GM18858 (cell line): ENCODE measurements around the gene COTL1.

Experiments
- ATAC-seq: cut with Tn5 transposase; IDR thresholded peaks from one replicate; pipeline ENCODE4 v1.9.1; 2021; ENCODE audit not compliant: unreplicated experiment

The COTL1 gene

GRCh38 chr16:84614968-84615813 is 2.7 kb downstream of the COTL1 start:
- ATAC-seq = no peak

DNA sequence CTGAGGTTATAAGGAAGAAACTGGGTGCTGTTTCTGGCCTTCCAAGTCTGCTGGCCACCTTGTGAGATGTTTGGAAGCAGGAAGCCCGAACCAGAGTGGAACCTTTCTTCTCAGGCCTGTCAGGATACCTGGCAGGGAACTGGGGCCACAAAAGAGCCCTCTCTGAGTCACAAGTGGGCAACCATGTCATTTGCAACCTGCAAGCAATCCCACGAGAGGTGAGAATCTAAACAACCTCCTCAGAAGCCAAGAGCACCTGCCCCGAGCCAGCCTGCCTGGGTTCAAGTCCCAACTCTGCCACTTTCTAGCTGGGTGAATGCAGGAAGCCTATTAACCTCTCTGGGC is 3.3 kb downstream of the COTL1 start:
- ATAC-seq = no peak

- ATAC-seq = no peak
These were observed 3.8 kb downstream of the COTL1 start for GRCh38 chr16:84614073-84614459.

GRCh38 chr16:84613408-84614072 is 4.3 kb downstream of the COTL1 start:
- ATAC-seq = no peak

- no peak for ATAC-seq
These were observed 5.2 kb downstream of the COTL1 start for GRCh38 chr16:84612686-84613085.

- no peak for ATAC-seq
These were observed 6.8 kb downstream of the COTL1 start for GRCh38 chr16:84611041-84611440.

DNA sequence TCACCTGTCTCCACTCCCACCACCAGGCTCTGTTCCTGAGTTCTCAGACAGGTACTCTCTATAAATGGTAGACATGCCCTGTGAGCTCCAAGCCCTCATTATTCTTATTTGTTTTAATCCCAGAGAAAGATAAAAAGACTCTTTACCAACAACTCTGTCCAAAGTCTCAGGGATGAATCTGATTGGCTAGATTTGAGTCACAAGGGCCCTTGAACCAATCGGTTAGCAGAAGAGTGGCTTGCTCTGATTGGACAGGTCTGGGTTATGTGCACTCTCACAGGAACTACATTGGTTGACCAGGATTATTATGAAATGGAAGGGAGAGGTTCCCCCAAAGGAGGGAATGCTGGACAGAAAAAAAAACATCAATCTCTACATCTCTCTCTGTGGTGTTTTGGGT is 7.5 kb downstream of the COTL1 start:
- no peak for ATAC-seq

DNA sequence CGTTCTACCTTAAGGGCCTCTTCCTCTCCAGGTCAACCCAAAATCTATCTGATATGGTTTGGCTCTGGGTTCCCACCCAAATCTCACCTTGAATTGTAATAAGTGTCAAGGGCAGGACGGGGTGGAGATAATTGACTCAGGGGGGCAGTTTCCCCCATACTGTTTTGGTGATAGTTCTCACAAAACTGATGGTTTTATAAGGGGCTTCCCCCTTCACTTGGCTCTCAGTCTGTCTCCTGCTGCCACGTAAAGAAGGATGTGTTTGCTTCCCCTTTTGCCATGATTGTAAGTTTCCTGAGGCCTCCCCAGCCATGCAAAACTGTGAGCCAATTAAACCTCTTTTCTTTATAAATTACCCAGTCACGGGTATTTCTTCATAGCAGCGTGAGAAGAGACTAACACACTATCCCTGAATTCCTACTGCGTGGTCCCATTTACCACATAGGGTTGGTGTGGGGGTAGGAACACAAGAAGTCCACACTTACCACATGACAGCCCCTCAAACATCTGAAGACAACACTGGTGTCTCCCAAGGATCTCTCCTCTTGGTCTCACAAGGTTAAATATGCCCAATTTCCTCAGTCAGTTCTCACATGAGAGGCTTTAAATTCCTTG is 8.2 kb downstream of the COTL1 start:
- no peak for ATAC-seq

- no peak for ATAC-seq
These were observed 9.6 kb downstream of the COTL1 start for GRCh38 chr16:84608282-84608681.

- no peak for ATAC-seq
These were observed 10.2 kb downstream of the COTL1 start for GRCh38 chr16:84607694-84608093.

GRCh38 chr16:84607061-84607460 is 10.8 kb downstream of the COTL1 start:
- no peak for ATAC-seq

GRCh38 chr16:84606081-84606875 is 11.6 kb downstream of the COTL1 start:
- no peak for ATAC-seq

- no peak for ATAC-seq
These were observed 12.5 kb downstream of the COTL1 start for GRCh38 chr16:84605339-84605848.

DNA sequence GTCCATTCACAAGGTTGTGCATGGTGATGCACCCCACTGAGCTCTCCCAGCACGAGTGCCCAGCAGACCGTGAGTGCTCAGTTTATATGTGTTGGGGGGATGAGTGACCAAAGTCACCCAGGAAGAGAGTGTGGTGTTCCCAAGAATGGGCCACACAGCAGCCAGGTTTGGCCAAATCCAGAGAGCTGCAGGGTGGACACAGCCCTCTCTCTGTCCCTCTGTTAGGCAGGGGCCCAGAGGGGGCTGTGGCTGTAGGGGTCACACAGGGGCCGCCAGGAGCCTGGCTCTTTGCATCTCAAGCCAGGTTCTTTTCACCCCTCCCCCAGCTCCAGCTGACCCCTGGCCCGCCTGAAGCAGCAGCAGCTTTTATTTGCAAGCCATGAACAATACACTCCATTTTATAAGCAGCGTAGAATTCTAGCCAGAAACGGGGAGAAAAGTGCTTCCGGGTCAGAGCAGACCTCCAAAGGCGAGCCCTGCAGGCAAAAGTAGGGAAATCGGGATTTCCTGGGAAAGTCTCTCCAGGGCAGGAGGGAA is 13.3 kb downstream of the COTL1 start:
- no peak for ATAC-seq

DNA sequence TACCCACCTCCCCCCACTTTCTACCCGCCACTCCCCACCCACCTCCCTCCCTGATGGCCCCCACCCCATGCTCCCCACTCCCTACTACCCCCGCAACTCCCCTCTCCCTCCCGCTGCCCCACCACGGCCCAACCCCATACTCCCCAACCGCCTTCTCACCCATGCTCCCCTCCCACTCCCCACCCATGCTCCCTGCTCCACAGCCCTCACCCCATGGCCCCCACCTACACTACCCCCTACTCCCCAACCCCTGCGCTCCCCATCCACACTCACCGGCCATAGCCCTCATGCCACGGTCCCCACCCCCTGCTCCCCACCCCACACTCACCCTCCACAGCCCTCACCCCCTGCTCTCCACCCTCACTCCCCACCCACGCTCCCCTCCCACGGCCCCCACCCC is 13.9 kb downstream of the COTL1 start:
- no peak for ATAC-seq

DNA sequence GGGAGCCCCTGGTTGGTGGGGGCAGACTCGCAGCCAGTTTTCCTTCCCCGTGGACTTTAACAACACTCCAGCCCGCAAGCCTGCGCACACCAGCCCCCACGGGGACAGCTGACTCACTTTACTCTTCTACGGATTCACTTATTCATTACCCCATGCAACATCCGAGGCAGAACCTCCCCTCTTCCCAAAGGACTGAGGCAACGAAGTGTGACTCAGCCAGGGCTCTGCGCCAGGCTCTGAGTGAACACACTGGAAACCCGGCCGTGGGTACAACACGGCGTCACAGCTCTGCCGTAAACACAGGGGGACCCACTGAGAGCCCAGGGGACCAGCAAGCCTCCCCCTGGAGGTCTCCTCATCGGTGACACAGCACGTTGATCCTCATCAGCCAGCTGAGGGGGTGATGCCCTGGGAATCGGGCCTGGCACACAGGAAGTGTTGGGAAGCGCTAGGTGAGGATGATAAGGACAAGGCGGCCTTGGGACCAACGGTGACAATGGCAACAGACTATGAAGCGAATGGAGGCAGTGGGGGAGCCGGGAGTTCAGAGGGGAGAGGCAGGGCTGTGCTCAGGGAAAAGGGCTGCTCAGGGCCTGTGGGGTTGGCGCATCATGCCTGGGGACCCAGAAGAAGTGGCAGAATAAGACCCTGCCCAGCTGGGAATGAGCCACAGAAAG is 14.6 kb downstream of the COTL1 start:
- no peak for ATAC-seq

GRCh38 chr16:84600343-84601229 is 17.3 kb downstream of the COTL1 start:
- ATAC-seq = peak; percentile 75

DNA sequence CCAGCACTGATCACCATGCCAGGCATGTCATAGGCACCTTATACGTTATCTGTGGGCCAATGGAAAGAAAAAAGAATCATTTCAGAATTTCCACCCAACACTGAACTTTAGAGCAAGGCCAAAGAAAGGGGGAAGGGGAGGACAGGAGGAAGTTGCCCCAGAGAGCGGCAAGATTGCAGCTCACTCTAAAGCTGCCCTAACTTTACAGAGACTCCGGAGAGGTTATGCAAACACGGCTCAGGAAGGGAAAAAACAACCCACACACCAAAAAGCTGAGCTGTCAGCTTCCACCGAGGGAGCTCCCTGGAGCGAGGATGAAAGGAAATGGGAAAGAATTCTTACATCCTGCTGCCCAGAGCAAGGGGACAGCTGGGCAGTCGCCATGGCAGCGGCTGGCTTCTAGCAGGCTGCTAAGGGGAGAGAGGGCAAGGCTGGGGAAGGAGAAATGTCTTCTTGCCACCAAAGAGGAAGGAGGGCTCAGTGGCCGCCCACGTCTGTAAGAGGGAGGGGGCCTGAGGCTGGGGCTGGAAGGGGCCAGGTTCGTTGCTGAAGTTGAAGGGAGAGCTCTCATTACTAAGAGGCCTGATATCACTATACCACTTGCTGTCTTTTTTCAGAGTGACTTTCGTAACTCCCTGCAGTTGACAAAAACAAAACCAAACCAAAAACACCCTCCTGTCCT is 18.2 kb downstream of the COTL1 start:
- ATAC-seq = peak; percentile 30

- ATAC-seq = no peak
These were observed 19.5 kb downstream of the COTL1 start for GRCh38 chr16:84598360-84598759.
